IMR-90 (cell line): ENCODE data around the gene KCNK15. TPM values are rescaled to one million over a fixed set of nuclear protein-coding genes. Genes with fewer than 3 reads are reported as not detected.

Experiments used
- ATAC-seq: fragments of 200-7000 bp; cut with Tn5 transposase; 2 replicates; pipeline ENCODE4 v1.9.1; 2020; ENCODE audit warnings: low read depth, mild to moderate bottlenecking, moderate library complexity
- BruUV-seq: library from RNA; stranded (reverse); fragments of 400-500 nt; replicated peaks from 2 replicates; lab custom pipeline; 2021; lab: Mats Ljungman, UMichigan
- CTCF ChIA-PET: fragments of 300-600 bp; formaldehyde crosslinking; extraction: SDS; loops from one replicate; lab custom pipeline; 2021; ENCODE audit warnings: antibody characterized with exemption; lab: Yijun Ruan, JAX
- POLR2A ChIA-PET: fragments of 300-600 bp; sonication (Branson Sonifier 250); formaldehyde crosslinking; loops from one replicate; lab custom pipeline; 2022; ENCODE audit warnings: antibody characterized with exemption; ENCODE audit not compliant: unreplicated experiment; lab: Charles Lee
- DNase-seq: peaks from one replicate; pipeline ENCODE4 v3.0.0; 2013
- H2AFZ ChIP-seq: replicated peaks from 2 replicates; pipeline ENCODE3; 2013; ENCODE audit warnings: low read length, mild to moderate bottlenecking; ENCODE audit not compliant: poor library complexity
- H2AK5ac ChIP-seq: 2 replicates; pipeline ENCODE4 v1.6.1; 2013; ENCODE audit warnings: low read depth, low read length, inconsistent platforms
- H2AK9ac ChIP-seq: replicated peaks from 2 replicates; pipeline ENCODE3; 2013; ENCODE audit warnings: mild to moderate bottlenecking, low read depth, low read length, moderate library complexity; ENCODE audit not compliant: poor library complexity
- H2BK120ac ChIP-seq: 2 replicates; pipeline ENCODE4 v1.6.1; 2013; ENCODE audit warnings: low read depth, low read length, inconsistent platforms
- H2BK15ac ChIP-seq: 3 replicates; pipeline ENCODE4 v1.6.1; 2013; ENCODE audit warnings: low read depth, low read length, inconsistent platforms
- H2BK20ac ChIP-seq: 2 replicates; pipeline ENCODE4 v1.6.1; 2013; ENCODE audit warnings: low read depth, mild to moderate bottlenecking, inconsistent platforms, low read length, moderate library complexity
- H2BK5ac ChIP-seq: 2 replicates; pipeline ENCODE4 v1.6.1; 2013; ENCODE audit warnings: mild to moderate bottlenecking, low read depth, low read length, inconsistent platforms; ENCODE audit not compliant: poor library complexity, severe bottlenecking
- H3K14ac ChIP-seq: replicated peaks from 2 replicates; pipeline ENCODE4 v1.6.1; 2013; ENCODE audit warnings: low read depth, low read length, inconsistent platforms
- H3K18ac ChIP-seq: 2 replicates; pipeline ENCODE4 v1.6.1; 2013; ENCODE audit warnings: low read depth, low read length, control low read depth
- H3K23ac ChIP-seq: 2 replicates; pipeline ENCODE4 v1.6.1; 2013; ENCODE audit warnings: low read depth, low read length, inconsistent platforms
- H3K27ac ChIP-seq: 2 replicates; pipeline ENCODE4 v1.5.1; 2013; ENCODE audit warnings: mild to moderate bottlenecking, control low read depth, low read length; ENCODE audit not compliant: insufficient read depth
- H3K27me3 ChIP-seq: 2 replicates; pipeline ENCODE4 v1.6.1; 2013; ENCODE audit warnings: low read length; ENCODE audit not compliant: control insufficient read depth, insufficient read depth
- H3K36me3 ChIP-seq: 2 replicates; pipeline ENCODE4 v1.6.1; 2013; ENCODE audit warnings: low read length, mixed read lengths; ENCODE audit not compliant: control insufficient read depth, insufficient read depth
- H3K4ac ChIP-seq: 2 replicates; pipeline ENCODE4 v1.6.1; 2013; ENCODE audit warnings: low read depth, low read length, inconsistent platforms
- H3K4me1 ChIP-seq: 2 replicates; pipeline ENCODE4 v1.6.1; 2013; ENCODE audit warnings: low read length, mixed read lengths; ENCODE audit not compliant: control insufficient read depth, insufficient read depth
- H3K4me2 ChIP-seq: 2 replicates; pipeline ENCODE4 v1.6.1; 2013; ENCODE audit warnings: low read depth, mild to moderate bottlenecking, control low read depth, low read length, moderate library complexity
- H3K4me3 ChIP-seq: 2 replicates; pipeline ENCODE4 v1.5.1; 2013; ENCODE audit warnings: low read depth, mild to moderate bottlenecking, control low read depth, low read length, moderate library complexity; ENCODE audit not compliant: insufficient read depth
- H3K56ac ChIP-seq: 2 replicates; pipeline ENCODE4 v1.6.1; 2013; ENCODE audit warnings: low read length, inconsistent platforms; ENCODE audit not compliant: insufficient read depth; ENCODE audit errors: extremely low read depth
- H3K79me1 ChIP-seq, 2 experiments: 2 replicates each; pipeline ENCODE4 v1.6.1; 2013; ENCODE audit warnings: low read length in 2 of 2, inconsistent platforms in 1 of 2, low read depth in 1 of 2
- H3K9ac ChIP-seq: 2 replicates; pipeline ENCODE4 v1.6.1; 2013; ENCODE audit warnings: low read depth, low read length, control low read depth
- H3K9me1 ChIP-seq: 2 replicates; pipeline ENCODE4 v1.6.1; 2013; ENCODE audit warnings: low read length, inconsistent platforms; ENCODE audit not compliant: insufficient read depth
- H3K9me3 ChIP-seq: 2 replicates; pipeline ENCODE4 v1.6.1; 2013; ENCODE audit warnings: low read length; ENCODE audit not compliant: control insufficient read depth, insufficient read depth
- H4K20me1 ChIP-seq: 2 replicates; pipeline ENCODE4 v1.6.1; 2013; ENCODE audit warnings: low read length, inconsistent platforms; ENCODE audit not compliant: insufficient read depth
- H4K5ac ChIP-seq: 2 replicates; pipeline ENCODE4 v1.6.1; 2013; ENCODE audit warnings: mild to moderate bottlenecking, low read depth, low read length, control low read depth
- H4K8ac ChIP-seq, 2 experiments: 2 replicates each; pipeline ENCODE4 v1.6.1; 2013; ENCODE audit warnings: low read depth in 2 of 2, low read length in 2 of 2, control low read depth in 1 of 2, inconsistent platforms in 1 of 2
- H4K91ac ChIP-seq: 2 replicates; pipeline ENCODE4 v1.6.1; 2013; ENCODE audit warnings: low read depth, low read length, inconsistent platforms; ENCODE audit not compliant: insufficient read depth
- BHLHE40 ChIP-seq: fragments of 150-350 bp; IDR thresholded peaks from 2 replicates; pipeline ENCODE4 v1.6.1; 2016; ENCODE audit warnings: mild to moderate bottlenecking, low read depth, low read length
- CEBPB ChIP-seq: IDR thresholded peaks from 2 replicates; pipeline ENCODE4 v1.6.1; 2012; ENCODE audit warnings: low read depth, low read length, improper control_type of control experiment
- CHD1 ChIP-seq: IDR thresholded peaks from 2 replicates; pipeline ENCODE4 v1.6.1; 2012; ENCODE audit warnings: low read depth, low read length, improper control_type of control experiment
- FOS ChIP-seq: fragments of 150-350 bp; IDR thresholded peaks from 2 replicates; pipeline ENCODE4 v1.6.1; 2016; ENCODE audit warnings: low read depth, low read length
- MAFK ChIP-seq: IDR thresholded peaks from 2 replicates; pipeline ENCODE4 v1.6.1; 2012; ENCODE audit warnings: low read depth, low read length, improper control_type of control experiment
- MAZ ChIP-seq: IDR thresholded peaks from 2 replicates; pipeline ENCODE4 v1.6.1; 2012; ENCODE audit warnings: low read depth, mild to moderate bottlenecking, low read length, improper control_type of control experiment, moderate library complexity, borderline replicate concordance
- MXI1 ChIP-seq: IDR thresholded peaks from 2 replicates; pipeline ENCODE4 v1.6.1; 2012; ENCODE audit warnings: low read depth, mild to moderate bottlenecking, low read length, moderate library complexity, borderline replicate concordance
- NFE2L2 ChIP-seq: fragments of 150-350 bp; IDR thresholded peaks from 2 replicates; pipeline ENCODE4 v1.6.1; 2016; ENCODE audit warnings: low read depth, mild to moderate bottlenecking, low read length
- POLR2A ChIP-seq: IDR thresholded peaks from 2 replicates; pipeline ENCODE4 v1.6.1; 2012; ENCODE audit warnings: mild to moderate bottlenecking, low read depth, low read length
- RAD21 ChIP-seq: IDR thresholded peaks from 2 replicates; pipeline ENCODE4 v1.6.1; 2012; ENCODE audit warnings: low read length, improper control_type of control experiment
- RCOR1 ChIP-seq: IDR thresholded peaks from 2 replicates; pipeline ENCODE4 v1.6.1; 2012; ENCODE audit warnings: mild to moderate bottlenecking, low read length, improper control_type of control experiment; ENCODE audit not compliant: insufficient replicate concordance
- RFX5 ChIP-seq: IDR thresholded peaks from 2 replicates; pipeline ENCODE4 v1.8.0; 2012; ENCODE audit warnings: low read depth, mild to moderate bottlenecking, low read length, moderate library complexity
- SMC3 ChIP-seq: fragments of 150-350 bp; IDR thresholded peaks from 2 replicates; pipeline ENCODE4 v1.6.1; 2016; ENCODE audit warnings: low read depth, mild to moderate bottlenecking, antibody characterized with exemption, low read length, moderate library complexity
- WGBS, 2 experiments: methylation state at CpG; one replicate each; pipeline versions ENCODE4 v1.1.5 to v1.1.7; 2013; ENCODE audit warnings: missing lambda C conversion rate in 2 of 2; ENCODE audit not compliant: insufficient read length in 1 of 2; ENCODE audit errors: extremely low coverage in 2 of 2; 5-methylcytosine and 5-hydroxymethylcytosine counted together
- dilution Hi-C: fragments of 300-500 bp; cut with HindIII; formaldehyde crosslinking; loops from one replicate; pipeline ENCODE4 v1.14.3; 2018; ENCODE audit warnings: low sequenced_read_pairs; ENCODE audit not compliant: unreplicated experiment
- in situ Hi-C: fragments of 300-500 bp; cut with MboI; formaldehyde crosslinking; loops from 3 replicates; pipeline ENCODE4 v1.14.3; 2019; ENCODE audit warnings: low sequenced_read_pairs, inconsistent platforms, mixed read lengths
- intact Hi-C: fragments of 100-400 bp; cut with micrococcal nuclease; formaldehyde crosslinking; loops from 2 replicates; pipeline ENCODE4 v1.10.0; 2022
- polyA plus RNA-seq, 3 experiments: library from polyadenylated mRNA; depleted of rRNA; stranded (reverse); fragments of >200 nt; gene quantifications; 2 replicates each; pipeline ENCODE4 v1.2.3, GENCODE V29; 2012; ENCODE audit warnings: low replicate concordance in 1 of 3
- total RNA-seq: library from RNA; depleted of rRNA; stranded (reverse); fragments of >200 nt; gene quantifications from 2 replicates; pipeline ENCODE4 v1.2.3, GENCODE V29; 2012
- TF ChIP-seq, protein P1 (sequence below): conservative IDR thresholded peaks from 2 replicates; pipeline ENCODE4 v1.5.1; 2012; ENCODE audit warnings: mild to moderate bottlenecking, low read depth, low read length, improper control_type of control experiment
- TF ChIP-seq, protein P2 (sequence below): fragments of 150-350 bp; IDR thresholded peaks from 2 replicates; pipeline ENCODE4 v1.6.1; 2016; ENCODE audit warnings: low read depth, mild to moderate bottlenecking, low read length, moderate library complexity, borderline replicate concordance
- TF ChIP-seq, protein P3 (sequence below): fragments of 150-350 bp; IDR thresholded peaks from 2 replicates; pipeline ENCODE4 v1.6.1; 2017; ENCODE audit warnings: mild to moderate bottlenecking, antibody characterized with exemption, low read length, low read depth

Gene KCNK15
- total and polyA plus RNA-seq, 2 of the 4 experiments (the other 2 are of a cell fraction), result not detected

DNA sequence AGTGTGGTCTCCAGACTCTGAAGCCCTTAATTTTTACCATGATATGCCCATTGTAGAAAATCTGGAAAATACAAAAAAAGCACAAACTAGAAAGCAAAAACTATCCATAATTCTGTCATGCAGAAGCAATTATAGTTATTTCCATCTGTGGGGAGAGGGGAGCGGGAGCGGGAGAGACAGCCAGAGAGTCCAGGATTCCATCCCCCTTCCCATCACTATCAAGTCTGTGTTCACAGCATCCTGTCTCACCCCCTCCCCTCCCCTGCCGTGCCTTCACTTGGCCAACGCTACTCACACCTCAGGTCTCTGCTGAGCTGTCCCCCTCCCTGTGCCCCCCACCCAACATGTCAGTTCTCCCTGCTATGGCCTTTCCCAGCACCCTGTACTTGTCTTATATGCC is 50.2 kb downstream of the KCNK15 start:
- Histone ChIP-seq H4K91ac (no peak overlapping the region), H2AK5ac (no peak overlapping the region), H3K27me3 (peaks cover 26% of the 10 kb centered on the region), H3K56ac (no peak overlapping the region), H4K20me1 (no peaks in the 10 kb centered on the region), H2AFZ (no peak overlapping the region), H3K4ac (no peak overlapping the region), H2BK120ac (no peak overlapping the region), H3K9me1 (no peaks in the 10 kb centered on the region), H4K8ac (no peak overlapping the region), H2BK20ac (no peak overlapping the region), H3K14ac (no peak overlapping the region), H3K79me1 (no peaks in the 10 kb centered on the region), H3K23ac (no peak overlapping the region), H3K4me1 (no peaks in the 10 kb centered on the region), H3K9me3 (no peaks in the 10 kb centered on the region), H3K4me3 (no peak overlapping the region), H3K4me2 (no peak overlapping the region), H3K18ac (no peak overlapping the region), H2AK9ac (no peak overlapping the region), H3K36me3 (no peaks in the 10 kb centered on the region), H3K27ac (no peak overlapping the region), H2BK15ac (no peak overlapping the region), H3K9ac (no peak overlapping the region), H2BK5ac (no peak overlapping the region), H4K5ac (no peak overlapping the region)
- POLR2A ChIA-PET, result no interaction called here
- CTCF ChIA-PET, result no interaction called here
- ATAC-seq, result no peak
- no peak for TF ChIP-seq MXI1
- TF ChIP-seq RAD21, result no peak
- TF ChIP-seq SMC3, result no peak
- TF ChIP-seq RCOR1, result no peak
- TF ChIP-seq FOS, result no peak
- TF ChIP-seq CEBPB, result no peak
- TF ChIP-seq, protein P1, sequence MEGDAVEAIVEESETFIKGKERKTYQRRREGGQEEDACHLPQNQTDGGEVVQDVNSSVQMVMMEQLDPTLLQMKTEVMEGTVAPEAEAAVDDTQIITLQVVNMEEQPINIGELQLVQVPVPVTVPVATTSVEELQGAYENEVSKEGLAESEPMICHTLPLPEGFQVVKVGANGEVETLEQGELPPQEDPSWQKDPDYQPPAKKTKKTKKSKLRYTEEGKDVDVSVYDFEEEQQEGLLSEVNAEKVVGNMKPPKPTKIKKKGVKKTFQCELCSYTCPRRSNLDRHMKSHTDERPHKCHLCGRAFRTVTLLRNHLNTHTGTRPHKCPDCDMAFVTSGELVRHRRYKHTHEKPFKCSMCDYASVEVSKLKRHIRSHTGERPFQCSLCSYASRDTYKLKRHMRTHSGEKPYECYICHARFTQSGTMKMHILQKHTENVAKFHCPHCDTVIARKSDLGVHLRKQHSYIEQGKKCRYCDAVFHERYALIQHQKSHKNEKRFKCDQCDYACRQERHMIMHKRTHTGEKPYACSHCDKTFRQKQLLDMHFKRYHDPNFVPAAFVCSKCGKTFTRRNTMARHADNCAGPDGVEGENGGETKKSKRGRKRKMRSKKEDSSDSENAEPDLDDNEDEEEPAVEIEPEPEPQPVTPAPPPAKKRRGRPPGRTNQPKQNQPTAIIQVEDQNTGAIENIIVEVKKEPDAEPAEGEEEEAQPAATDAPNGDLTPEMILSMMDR, result no peak
- TF ChIP-seq MAZ, result no peak
- TF ChIP-seq, protein P2, sequence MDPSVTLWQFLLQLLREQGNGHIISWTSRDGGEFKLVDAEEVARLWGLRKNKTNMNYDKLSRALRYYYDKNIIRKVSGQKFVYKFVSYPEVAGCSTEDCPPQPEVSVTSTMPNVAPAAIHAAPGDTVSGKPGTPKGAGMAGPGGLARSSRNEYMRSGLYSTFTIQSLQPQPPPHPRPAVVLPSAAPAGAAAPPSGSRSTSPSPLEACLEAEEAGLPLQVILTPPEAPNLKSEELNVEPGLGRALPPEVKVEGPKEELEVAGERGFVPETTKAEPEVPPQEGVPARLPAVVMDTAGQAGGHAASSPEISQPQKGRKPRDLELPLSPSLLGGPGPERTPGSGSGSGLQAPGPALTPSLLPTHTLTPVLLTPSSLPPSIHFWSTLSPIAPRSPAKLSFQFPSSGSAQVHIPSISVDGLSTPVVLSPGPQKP, result no peak
- TF ChIP-seq MAFK, result no peak
- no peak for TF ChIP-seq NFE2L2
- TF ChIP-seq, protein P3, sequence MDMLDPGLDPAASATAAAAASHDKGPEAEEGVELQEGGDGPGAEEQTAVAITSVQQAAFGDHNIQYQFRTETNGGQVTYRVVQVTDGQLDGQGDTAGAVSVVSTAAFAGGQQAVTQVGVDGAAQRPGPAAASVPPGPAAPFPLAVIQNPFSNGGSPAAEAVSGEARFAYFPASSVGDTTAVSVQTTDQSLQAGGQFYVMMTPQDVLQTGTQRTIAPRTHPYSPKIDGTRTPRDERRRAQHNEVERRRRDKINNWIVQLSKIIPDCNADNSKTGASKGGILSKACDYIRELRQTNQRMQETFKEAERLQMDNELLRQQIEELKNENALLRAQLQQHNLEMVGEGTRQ, result no peak
- TF ChIP-seq BHLHE40, result no peak
- TF ChIP-seq CHD1, result no peak
- no peak for TF ChIP-seq RFX5
- TF ChIP-seq POLR2A, result no peak
- 0% methylated on average over 2 of the region's 4 CpGs; no CpG with 5 or more reads in 1 of the 2 experiments for WGBS, 2 experiments
- in situ Hi-C loops, result no loop called here
- no TSS peak for BruUV-seq
- no peak for DNase-seq
- intact Hi-C loops, result no loop called here
- dilution Hi-C loops, result no loop called here
